WTC11 (cell line): ENCODE data around the gene FOCAD. TPM values are rescaled to one million over a fixed set of nuclear protein-coding genes. Genes with fewer than 3 reads are reported as not detected.
A peak's percentile ranks its signal among the peaks of the same experiment; 100 is the strongest.

Experiments used
- ATAC-seq: fragments of 200-7000 bp; cut with Tn5 transposase; 2 replicates; pipeline ENCODE4 v1.10.0; 2021; ENCODE audit warnings: mild to moderate bottlenecking, moderate library complexity
- CTCF ChIA-PET: fragments of 300-600 bp; sonication (Branson Sonifier 250); formaldehyde crosslinking; loops from one replicate; lab custom pipeline; 2021; ENCODE audit warnings: antibody characterized with exemption; lab: Charles Lee
- POLR2A ChIA-PET: fragments of 350-600 bp; sonication (Branson Sonifier 250); formaldehyde crosslinking; loops from one replicate; lab custom pipeline; 2021; ENCODE audit warnings: antibody characterized with exemption; lab: Charles Lee
- DNase-seq: peaks from one replicate; pipeline ENCODE4 v3.0.0; 2021; ENCODE audit warnings: low spot score
- H3K27ac Mint-ChIP-seq: 2 replicates; pipeline ENCODE4 v1.8.0; 2021; ENCODE audit warnings: mixed read lengths
- H3K27me3 Mint-ChIP-seq: 2 replicates; pipeline ENCODE4 v1.8.0; 2021; ENCODE audit warnings: low read depth, mild to moderate bottlenecking, moderate library complexity, mixed read lengths
- H3K36me3 Mint-ChIP-seq: 2 replicates; pipeline ENCODE4 v1.8.0; 2021; ENCODE audit warnings: mixed read lengths
- H3K4me1 Mint-ChIP-seq: 2 replicates; pipeline ENCODE4 v1.8.0; 2022; ENCODE audit warnings: mixed read lengths
- H3K4me3 Mint-ChIP-seq: 2 replicates; pipeline ENCODE4 v1.8.0; 2021; ENCODE audit warnings: mild to moderate bottlenecking, moderate library complexity, mixed read lengths
- H3K9me3 Mint-ChIP-seq: 2 replicates; pipeline ENCODE4 v1.8.0; 2021; ENCODE audit warnings: mixed read lengths
- AFF4 ChIP-seq: sonication (generic); formaldehyde crosslinking; IDR thresholded peaks from 2 replicates; pipeline ENCODE4 v1.8.1; 2023; ENCODE audit warnings: mild to moderate bottlenecking, missing genetic modification reagents, borderline replicate concordance
- AR ChIP-seq: fragments of 250-450 bp; sonication (Bioruptor Pico); IDR thresholded peaks from 2 replicates; pipeline ENCODE4 v1.9.0; 2021; ENCODE audit warnings: mild to moderate bottlenecking
- CREM ChIP-seq: sonication (generic); formaldehyde crosslinking; IDR thresholded peaks from 2 replicates; pipeline ENCODE4 v1.8.1; 2022; ENCODE audit warnings: mild to moderate bottlenecking, missing genetic modification reagents, moderate library complexity
- E2F1 ChIP-seq: sonication (generic); formaldehyde crosslinking; IDR thresholded peaks from 2 replicates; pipeline ENCODE4 v1.8.0; 2022; ENCODE audit warnings: mild to moderate bottlenecking, missing genetic modification reagents
- IRF2 ChIP-seq: sonication (generic); formaldehyde crosslinking; IDR thresholded peaks from 2 replicates; pipeline ENCODE4 v1.8.0; 2022; ENCODE audit warnings: low read depth, missing genetic modification reagents, borderline replicate concordance
- MLX ChIP-seq: sonication (generic); formaldehyde crosslinking; IDR thresholded peaks from 2 replicates; pipeline ENCODE4 v1.8.1; 2023; ENCODE audit warnings: mild to moderate bottlenecking, missing genetic modification reagents, moderate library complexity
- NFATC4 ChIP-seq: fragments of 250-450 bp; sonication (Bioruptor Pico); IDR thresholded peaks from 2 replicates; pipeline ENCODE4 v1.9.0; 2021; ENCODE audit warnings: mild to moderate bottlenecking
- SP1 ChIP-seq: sonication (generic); formaldehyde crosslinking; conservative IDR thresholded peaks from 2 replicates; pipeline ENCODE4 v1.8.1; 2022; ENCODE audit warnings: missing genetic modification reagents
- ZBTB43 ChIP-seq: sonication (generic); formaldehyde crosslinking; IDR thresholded peaks from 2 replicates; pipeline ENCODE4 v1.8.1; 2023; ENCODE audit warnings: mild to moderate bottlenecking, missing genetic modification reagents
- ZNF138 ChIP-seq: sonication (generic); formaldehyde crosslinking; conservative IDR thresholded peaks from 2 replicates; pipeline ENCODE4 v1.8.1; 2022; ENCODE audit warnings: mild to moderate bottlenecking, moderate library complexity, missing genetic modification reagents
- ZNF232 ChIP-seq: sonication (generic); formaldehyde crosslinking; IDR thresholded peaks from 2 replicates; pipeline ENCODE4 v1.8.0; 2022; ENCODE audit warnings: mild to moderate bottlenecking, missing genetic modification reagents
- ZNF317 ChIP-seq: sonication (generic); formaldehyde crosslinking; IDR thresholded peaks from 2 replicates; pipeline ENCODE4 v1.8.1; 2023; ENCODE audit warnings: low read depth, mild to moderate bottlenecking, moderate library complexity, missing genetic modification reagents, borderline replicate concordance
- ZNF423 ChIP-seq: fragments of 250-450 bp; sonication (Bioruptor Pico); IDR thresholded peaks from 2 replicates; pipeline ENCODE4 v2.1.2; 2022; ENCODE audit warnings: mild to moderate bottlenecking, moderate library complexity
- ZNF425 ChIP-seq: fragments of 250-450 bp; sonication (Bioruptor Pico); conservative IDR thresholded peaks from 2 replicates; pipeline ENCODE4 v1.9.0; 2021; ENCODE audit warnings: mild to moderate bottlenecking
- ZNF512 ChIP-seq: sonication (generic); formaldehyde crosslinking; IDR thresholded peaks from 2 replicates; pipeline ENCODE4 v1.8.1; 2022; ENCODE audit warnings: missing genetic modification reagents, borderline replicate concordance
- ZSCAN18 ChIP-seq: fragments of 250-450 bp; sonication (Bioruptor Pico); IDR thresholded peaks from 2 replicates; pipeline ENCODE4 v2.1.2; 2022; ENCODE audit warnings: mild to moderate bottlenecking, moderate library complexity
- total RNA-seq: library from RNA; stranded (reverse); gene quantifications from 3 replicates; pipeline ENCODE4 v1.2.3, GENCODE V29; 2021

The FOCAD gene
- total RNA-seq, 1 experiment from 2014 or later, result 34.3 TPM

- peak overlapping the region; percentile 76; the same call in 1 of the 2 replicates for H3K27ac Mint-ChIP-seq
- DNase-seq, result no peak
- POLR2A ChIA-PET, result no interaction called here
- H3K4me3 Mint-ChIP-seq, result peak overlapping the region; percentile 7; the same call in 1 of the 2 replicates
- H3K4me1 Mint-ChIP-seq, result peaks cover 37% of the 10 kb centered on the region
- H3K9me3 Mint-ChIP-seq, result no peaks in the 10 kb centered on the region
- TF ChIP-seq ZNF317, result no peak
- TF ChIP-seq, all 79 proteins: peak for 0
- H3K27me3 Mint-ChIP-seq, result no peaks in the 10 kb centered on the region
- CTCF ChIA-PET, result interaction anchor here (1.3 kb wide), 1 partner anchor 11 kb away, joined by 4 read pairs; no protein-coding TSS in a partner anchor
- no peaks in the 10 kb centered on the region for H3K36me3 Mint-ChIP-seq
- no peak for ATAC-seq
These were observed 189.3 kb downstream of the FOCAD start for GRCh38 chr9:20873240-20873865.

- Mint-ChIP-seq H3K27me3 (no peaks in the 10 kb centered on the region), H3K4me1 (no peaks in the 10 kb centered on the region), H3K36me3 (peaks cover 5% of the 10 kb centered on the region), H3K27ac (no peak overlapping the region), H3K4me3 (no peak overlapping the region), H3K9me3 (no peaks in the 10 kb centered on the region)
- ATAC-seq (no peak), DNase-seq (no peak)
- ChIA-PET CTCF (interaction anchor here (0.6 kb wide), 1 partner anchor 11 kb away, joined by 3 read pairs; no protein-coding TSS in a partner anchor), POLR2A (no interaction called here)
- TF ChIP-seq AFF4 (CRISPR knock-in tag) (no peak), E2F1 (CRISPR knock-in tag) (no peak), ZSCAN18 (CRISPR knock-in tag) (no peak), NFATC4 (CRISPR knock-in tag) (no peak), ZBTB43 (CRISPR knock-in tag) (no peak), ZNF138 (CRISPR knock-in tag) (no peak), ZNF232 (CRISPR knock-in tag) (no peak), ZNF425 (no peak), AR (CRISPR knock-in tag) (no peak), CREM (CRISPR knock-in tag) (no peak), IRF2 (CRISPR knock-in tag) (no peak), ZNF423 (CRISPR knock-in tag) (no peak), ZNF512 (CRISPR knock-in tag) (no peak), MLX (no peak), SP1 (no peak)
These were observed 196.2 kb downstream of the FOCAD start for GRCh38 chr9:20880271-20880670.
